ENCODE results near the gene CYFIP1. TPM values are rescaled to one million over a fixed set of nuclear protein-coding genes. Genes with fewer than 3 reads are reported as not detected.

Gene CYFIP1
- total and polyA plus RNA-seq, 10 of the 15 experiments (the other 5 are each of a cell fraction or from before 2014, with no cell fraction given), result 3.5 to 46.2 (median 28.3) TPM

GRCh38 chr15:22950256-22950990 lies 29.7 kb downstream of the CYFIP1 start:
- FAIRE-seq (no peak), ATAC-seq (no peak), DNase-seq (ENCODE audit: low read depth, low spot score) (no peak)
- H3K4me2 ChIP-seq (ENCODE audit: control insufficient read depth, insufficient read depth), result no peak overlapping the region
- ChIA-PET SMC1A (ENCODE audit: uncharacterized antibody, unreplicated experiment) (no interaction called here), CTCF (no interaction called here), RAD21 (ENCODE audit: unreplicated experiment) (no interaction called here), POLR2A (no interaction called here)
- H3K9me3 ChIP-seq (replicated peaks; ENCODE audit: control insufficient read depth, insufficient read depth, low read length), result no peaks in the 10 kb centered on the region
- H4K20me1 ChIP-seq (ENCODE audit: control insufficient read depth, insufficient read depth), result no peaks in the 10 kb centered on the region
- H3K79me2 ChIP-seq (ENCODE audit: control insufficient read depth, insufficient read depth, low read length), result peaks cover 6% of the 10 kb centered on the region
- intact Hi-C loops (cut with micrococcal nuclease; ENCODE audit: unreplicated experiment), result no loop called here
- BruUV-seq (replicated peaks), result no TSS peak
- no peak overlapping the region for H3K4me3 ChIP-seq
- H2AFZ ChIP-seq (ENCODE audit: control insufficient read depth, low read depth, low read length), result no peak overlapping the region
- in situ Hi-C loops (cut with MboI), result no loop called here
- H3K36me3 ChIP-seq (ENCODE audit: control insufficient read depth in 2 of 2, insufficient read depth in 2 of 2, low read length in 1 of 2), result no peaks in the 10 kb centered on the region; a peak in 3 of 4 replicates
- WGBS (ENCODE audit: insufficient coverage, insufficient replicate concordance, low lambda C conversion rate, missing lambda C conversion rate), result 92% methylated on average over 25 of the region's 25 CpGs
- no peak overlapping the region for H3K9ac ChIP-seq (ENCODE audit: control insufficient read depth, insufficient read depth, low read length)
- no peak overlapping the region for H3K27ac ChIP-seq (ENCODE audit: control insufficient read depth, insufficient read depth)
- peaks cover 5% of the 10 kb centered on the region; the same call in 1 of the 2 replicates for H3K4me1 ChIP-seq (ENCODE audit: control insufficient read depth, insufficient read depth, low read length)
- H3K27me3 ChIP-seq (replicated peaks in 1 of 2; ENCODE audit: control insufficient read depth in 2 of 2, insufficient read depth in 2 of 2, low read length in 1 of 2), result no peaks in the 10 kb centered on the region
- TF ChIP-seq SMARCA5 (IDR thresholded peaks at IDR 0.05) (no peak), SPI1 (IDR thresholded peaks at IDR 0.05; ENCODE audit: borderline replicate concordance, insufficient read depth, low read depth, low read length) (no peak), SMAD1 (IDR thresholded peaks at IDR 0.05; ENCODE audit: low read depth, partially characterized antibody) (no peak), SREBF1 (IDR thresholded peaks at IDR 0.05; ENCODE audit: low read length) (no peak), TCF7 (IDR thresholded peaks at IDR 0.05; ENCODE audit: borderline replicate concordance) (no peak), GATAD2B (conservative IDR thresholded peaks at IDR 0.05; ENCODE audit: low read depth) (no peak), EED (IDR thresholded peaks at IDR 0.05; ENCODE audit: low read depth) (no peak), KLF5 (IDR thresholded peaks at IDR 0.05; ENCODE audit: partially characterized antibody) (no peak), TBL1XR1 (IDR thresholded peaks at IDR 0.05; ENCODE audit: low read depth, low read length) (no peak)
- TF ChIP-seq, protein P1, sequence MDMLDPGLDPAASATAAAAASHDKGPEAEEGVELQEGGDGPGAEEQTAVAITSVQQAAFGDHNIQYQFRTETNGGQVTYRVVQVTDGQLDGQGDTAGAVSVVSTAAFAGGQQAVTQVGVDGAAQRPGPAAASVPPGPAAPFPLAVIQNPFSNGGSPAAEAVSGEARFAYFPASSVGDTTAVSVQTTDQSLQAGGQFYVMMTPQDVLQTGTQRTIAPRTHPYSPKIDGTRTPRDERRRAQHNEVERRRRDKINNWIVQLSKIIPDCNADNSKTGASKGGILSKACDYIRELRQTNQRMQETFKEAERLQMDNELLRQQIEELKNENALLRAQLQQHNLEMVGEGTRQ (IDR thresholded peaks at IDR 0.05; ENCODE audit: borderline replicate concordance, low read depth, low read length), result no peak
- TF ChIP-seq, protein P2, sequence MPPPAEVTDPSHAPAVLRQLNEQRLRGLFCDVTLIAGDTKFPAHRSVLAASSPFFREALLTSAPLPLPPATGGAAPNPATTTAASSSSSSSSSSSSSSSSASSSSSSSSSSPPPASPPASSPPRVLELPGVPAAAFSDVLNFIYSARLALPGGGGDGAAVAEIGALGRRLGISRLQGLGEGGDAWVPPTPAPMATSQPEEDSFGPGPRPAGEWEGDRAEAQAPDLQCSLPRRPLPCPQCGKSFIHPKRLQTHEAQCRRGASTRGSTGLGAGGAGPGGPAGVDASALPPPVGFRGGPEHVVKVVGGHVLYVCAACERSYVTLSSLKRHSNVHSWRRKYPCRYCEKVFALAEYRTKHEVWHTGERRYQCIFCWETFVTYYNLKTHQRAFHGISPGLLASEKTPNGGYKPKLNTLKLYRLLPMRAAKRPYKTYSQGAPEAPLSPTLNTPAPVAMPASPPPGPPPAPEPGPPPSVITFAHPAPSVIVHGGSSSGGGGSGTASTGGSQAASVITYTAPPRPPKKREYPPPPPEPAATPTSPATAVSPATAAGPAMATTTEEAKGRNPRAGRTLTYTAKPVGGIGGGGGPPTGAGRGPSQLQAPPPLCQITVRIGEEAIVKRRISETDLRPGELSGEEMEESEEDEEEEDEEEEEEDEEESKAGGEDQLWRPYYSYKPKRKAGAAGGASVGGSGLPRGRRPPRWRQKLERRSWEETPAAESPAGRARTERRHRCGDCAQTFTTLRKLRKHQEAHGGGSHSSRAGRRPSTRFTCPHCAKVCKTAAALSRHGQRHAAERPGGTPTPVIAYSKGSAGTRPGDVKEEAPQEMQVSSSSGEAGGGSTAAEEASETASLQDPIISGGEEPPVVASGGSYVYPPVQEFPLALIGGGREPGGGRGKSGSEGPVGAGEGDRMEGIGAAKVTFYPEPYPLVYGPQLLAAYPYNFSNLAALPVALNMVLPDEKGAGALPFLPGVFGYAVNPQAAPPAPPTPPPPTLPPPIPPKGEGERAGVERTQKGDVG (CRISPR knock-in tag; IDR thresholded peaks at IDR 0.05), result no peak

Measured in GM12878 (cell line).